ENCODE measurements around the gene KMT2A.
"Not testable (repeated sequence)": the region's sequence is repeated elsewhere in the genome, so short reads cannot be mapped to it uniquely, and the experiment has no call there.

The KMT2A gene
- 10.0 to 112 (median 21.8) reads per million in 18 experiments for total RNA-seq

GRCh38 chr11:118435893-118436624 lies at the start of gene KMT2A:
TSS of gene KMT2A (plus strand) at chr11:118436492. CDS start at chr11:118436513, 21 bp downstream.
- peak; percentile 95 to 96 for DNase-seq

GRCh38 chr11:118396097-118396501 lies 40.2 kb upstream of the KMT2A start:
- no peak for DNase-seq

- DNase-seq, result no peak
These were observed 38.8 kb upstream of the KMT2A start for GRCh38 chr11:118397448-118397847.

GRCh38 chr11:118398791-118399559 lies 37.3 kb upstream of the KMT2A start:
- DNase-seq, result no peak

- DNase-seq, result peak; percentile 92 to 95
These were observed 35.0 kb upstream of the KMT2A start, which contains the start of gene ATP5MG for GRCh38 chr11:118401151-118401879. TSS of gene ATP5MG (plus strand) at chr11:118401606. CDS start at chr11:118401666, 60 bp downstream.

- peak; percentile 5 to 38 for DNase-seq
These were observed 34.3 kb upstream of the KMT2A start for GRCh38 chr11:118401880-118402590.

- DNase-seq, result not testable (repeated sequence)
These were observed 33.7 kb upstream of the KMT2A start for GRCh38 chr11:118402594-118402993.

GRCh38 chr11:118406599-118407166 lies 29.6 kb upstream of the KMT2A start:
- DNase-seq, result no peak

GRCh38 chr11:118410055-118410745 lies 26.1 kb upstream of the KMT2A start:
- no peak for DNase-seq

GRCh38 chr11:118411530-118411929 lies 24.8 kb upstream of the KMT2A start:
- no peak for DNase-seq

- DNase-seq, result no peak
These were observed 23.4 kb upstream of the KMT2A start for GRCh38 chr11:118412921-118413320.

- peak; percentile 27 to 65 for DNase-seq
These were observed 21.1 kb upstream of the KMT2A start for GRCh38 chr11:118415062-118415738.

- DNase-seq, result peak; percentile 59 to 63
These were observed 20.6 kb upstream of the KMT2A start for GRCh38 chr11:118415739-118416068.

GRCh38 chr11:118416900-118417299 lies 19.4 kb upstream of the KMT2A start:
- DNase-seq, result not testable (repeated sequence)

- no peak for DNase-seq
These were observed 18.5 kb upstream of the KMT2A start for GRCh38 chr11:118417801-118418200.

- no peak for DNase-seq
These were observed 17.5 kb upstream of the KMT2A start for GRCh38 chr11:118418766-118419165.

- DNase-seq, result no peak
These were observed 8.6 kb upstream of the KMT2A start for GRCh38 chr11:118427707-118428106.

- no peak for DNase-seq
These were observed 5.3 kb upstream of the KMT2A start for GRCh38 chr11:118430956-118431355.

- DNase-seq, result no peak
These were observed 2.2 kb upstream of the KMT2A start for GRCh38 chr11:118434123-118434552.

GRCh38 chr11:118434553-118435289 lies 1.6 kb upstream of the KMT2A start:
- DNase-seq, result no peak

Measured in inflammatory macrophage (primary cell).